Vagina (tissue), 2 donors: ENCODE measurements around the gene MEF2D. TPM values are rescaled to one million over a fixed set of nuclear protein-coding genes. Genes with fewer than 3 reads are reported as not detected.

Experiments
- DNase-seq, 2 donors: peaks; one replicate each; pipeline ENCODE4 v3.0.0-alpha.2; 2017; ENCODE audit errors: extremely low spot score in 2 of 2
- H3K27ac ChIP-seq: fragments of 200-600 bp; sonication (generic); one replicate; pipeline ENCODE4 v1.5.1; 2019
- H3K27me3 ChIP-seq: fragments of 200-600 bp; sonication (generic); one replicate; pipeline ENCODE4 v1.5.1; 2019
- H3K36me3 ChIP-seq, 2 donors: fragments of 200-600 bp; sonication (generic); one replicate each; pipeline ENCODE4 v1.5.1; 2017 to 2019
- H3K4me1 ChIP-seq: fragments of 200-600 bp; sonication (generic); one replicate; pipeline ENCODE4 v1.5.1; 2019
- H3K4me3 ChIP-seq, 2 donors: fragments of 200-600 bp; sonication (generic); 1 replicate in 1 of 2; 2 replicates in 1 of 2; pipeline ENCODE4 v1.5.1; 2016 to 2019
- H3K9me3 ChIP-seq: fragments of 200-600 bp; sonication (generic); one replicate; pipeline ENCODE4 v1.5.1; 2019
- CTCF ChIP-seq, 3 experiments: fragments of 450-650 bp in 2 of 3; fragments of 200-600 bp in 1 of 3; sonication (generic) in 1 of 3; IDR thresholded peaks; one replicate each; pipeline ENCODE4 v1.5.1; 2017 to 2019; ENCODE audit warnings: antibody characterized with exemption in 3 of 3, mild to moderate bottlenecking in 2 of 3, moderate library complexity in 2 of 3
- POLR2A ChIP-seq, 2 donors: fragments of 450-650 bp; IDR thresholded peaks; one replicate each; pipeline ENCODE4 v1.6.1; 2017; ENCODE audit warnings: antibody characterized with exemption in 2 of 2, mild to moderate bottlenecking in 2 of 2, moderate library complexity in 2 of 2
- POLR2AphosphoS5 ChIP-seq, 2 donors: sonication (generic); formaldehyde crosslinking; IDR thresholded peaks; one replicate each; pipeline ENCODE4 v1.9.0; 2017; ENCODE audit warnings: antibody characterized with exemption in 2 of 2, mild to moderate bottlenecking in 2 of 2, low read depth in 1 of 2; ENCODE audit not compliant: insufficient read depth in 1 of 2
- intact Hi-C: fragments of 100-400 bp; cut with DNase I; formaldehyde crosslinking; loops from one replicate; pipeline ENCODE4 v1.15.1; 2023
- total RNA-seq: library from RNA; depleted of rRNA; stranded (reverse); fragments of >200 nt; gene quantifications from one replicate; pipeline ENCODE4 v1.2.3, GENCODE V29; 2016

The MEF2D gene
- total RNA-seq, 1 donor from 2014 or later: 33.9 TPM

- H3K4me1 ChIP-seq: peaks cover 62% of the 10 kb centered on the region
- H3K27ac ChIP-seq: peak overlapping the region; percentile 94
- peaks cover 0 to 77% of the 10 kb centered on the region in 2 donors for H3K36me3 ChIP-seq
- DNase-seq: no peak
- intact Hi-C loops: no loop called here
- TF ChIP-seq POLR2A (IDR thresholded peaks at IDR 0.05) (no peak), POLR2AphosphoS5 (IDR thresholded peaks at IDR 0.05; ENCODE audit: insufficient read depth in 1 of 2, low read depth in 1 of 2) (peak in 1 of 2 donors; percentile 10), CTCF (IDR thresholded peaks at IDR 0.05) (no peak)
- H3K9me3 ChIP-seq: no peaks in the 10 kb centered on the region
- no peaks in the 10 kb centered on the region for H3K27me3 ChIP-seq
- no peak overlapping the region for H3K4me3 ChIP-seq
Measured at GRCh38 chr1:156479093-156480015, 21.2 kb downstream of the MEF2D start.

- peaks cover 57% of the 10 kb centered on the region for H3K4me1 ChIP-seq
- H3K36me3 ChIP-seq: peaks cover 0 to 87% of the 10 kb centered on the region in 2 donors
- H3K9me3 ChIP-seq: no peaks in the 10 kb centered on the region
- H3K27me3 ChIP-seq: no peaks in the 10 kb centered on the region
- peak overlapping the region; percentile 94 for H3K27ac ChIP-seq
- DNase-seq: no peak
- no peak for TF ChIP-seq POLR2A (IDR thresholded peaks at IDR 0.05)
- no peak for TF ChIP-seq CTCF (IDR thresholded peaks at IDR 0.05)
- TF ChIP-seq POLR2AphosphoS5 (IDR thresholded peaks at IDR 0.05; ENCODE audit: insufficient read depth in 1 of 2, low read depth in 1 of 2): peak in 1 of 2 donors; percentile 25
- intact Hi-C loops: no loop called here
- no peak overlapping the region for H3K4me3 ChIP-seq
Measured at GRCh38 chr1:156478250-156478627, 22.3 kb downstream of the MEF2D start.

- TF ChIP-seq POLR2AphosphoS5 (IDR thresholded peaks at IDR 0.05; ENCODE audit: insufficient read depth in 1 of 2, low read depth in 1 of 2): no peak
- no peak overlapping the region for H3K4me3 ChIP-seq
- no peaks in the 10 kb centered on the region for H3K27me3 ChIP-seq
- intact Hi-C loops: no loop called here
- peaks cover 0 to 87% of the 10 kb centered on the region in 2 donors for H3K36me3 ChIP-seq
- H3K4me1 ChIP-seq: peaks cover 57% of the 10 kb centered on the region
- peak overlapping the region; percentile 94 for H3K27ac ChIP-seq
- no peaks in the 10 kb centered on the region for H3K9me3 ChIP-seq
- DNase-seq: no peak
Measured at GRCh38 chr1:156477526-156478249, 22.9 kb downstream of the MEF2D start.

GRCh38 chr1:156476501-156477298 is 23.9 kb downstream of the MEF2D start:
- peak overlapping the region in 1 of 2 donors; percentile 20 for H3K4me3 ChIP-seq
- H3K27me3 ChIP-seq: no peaks in the 10 kb centered on the region
- H3K9me3 ChIP-seq: no peaks in the 10 kb centered on the region
- peaks cover 0 to 87% of the 10 kb centered on the region in 2 donors for H3K36me3 ChIP-seq
- peaks cover 56% of the 10 kb centered on the region for H3K4me1 ChIP-seq
- H3K27ac ChIP-seq: peak overlapping the region; percentile 94
- TF ChIP-seq POLR2AphosphoS5 (IDR thresholded peaks at IDR 0.05; ENCODE audit: insufficient read depth in 1 of 2, low read depth in 1 of 2) (peak in 1 of 2 donors; percentile 50), CTCF (IDR thresholded peaks at IDR 0.05) (no peak)
- DNase-seq: no peak
- intact Hi-C loops: no loop called here
